KMS-11 (cell line): ENCODE results near the gene HSH2D.

Experiments
- H2AFZ ChIP-seq: fragments of 200-600 bp; sonication (generic); 2 replicates; pipeline ENCODE4 v1.6.1; 2016; ENCODE audit warnings: antibody characterized with exemption, mixed run types, low read depth
- H3K27ac ChIP-seq: fragments of 200-600 bp; sonication (generic); 2 replicates; pipeline ENCODE4 v1.6.1; 2016; ENCODE audit warnings: mild to moderate bottlenecking, mixed run types
- H3K27me3 ChIP-seq: fragments of 200-600 bp; sonication (generic); 2 replicates; pipeline ENCODE4 v1.6.1; 2017; ENCODE audit warnings: mild to moderate bottlenecking, low read depth, mixed run types, moderate library complexity; ENCODE audit not compliant: insufficient read depth
- H3K36me3 ChIP-seq: fragments of 200-600 bp; sonication (generic); 2 replicates; pipeline ENCODE4 v1.6.1; 2017; ENCODE audit warnings: mild to moderate bottlenecking, mixed run types; ENCODE audit not compliant: insufficient read depth
- H3K4me1 ChIP-seq: fragments of 200-600 bp; sonication (generic); 2 replicates; pipeline ENCODE4 v1.6.1; 2016; ENCODE audit warnings: mild to moderate bottlenecking, low read depth, mixed run types; ENCODE audit not compliant: poor library complexity, severe bottlenecking
- H3K4me2 ChIP-seq: fragments of 200-600 bp; sonication (generic); 2 replicates; pipeline ENCODE4 v1.7.0; 2016; ENCODE audit warnings: mild to moderate bottlenecking, mixed run types
- H3K4me3 ChIP-seq: fragments of 200-600 bp; sonication (generic); IDR thresholded peaks from 2 replicates; pipeline ENCODE4 v1.6.1; 2017; ENCODE audit warnings: low read depth, low read length, mixed read lengths; ENCODE audit not compliant: insufficient read depth
- H3K79me2 ChIP-seq: fragments of 200-600 bp; sonication (generic); 2 replicates; pipeline ENCODE4 v1.6.1; 2016; ENCODE audit warnings: low read depth, mixed run types; ENCODE audit not compliant: insufficient read depth
- H3K9ac ChIP-seq: fragments of 200-600 bp; sonication (generic); 2 replicates; pipeline ENCODE4 v1.6.1; 2016; ENCODE audit warnings: mild to moderate bottlenecking, mixed run types
- H4K20me1 ChIP-seq: fragments of 200-600 bp; sonication (generic); 2 replicates; pipeline ENCODE4 v1.6.1; 2016; ENCODE audit warnings: mild to moderate bottlenecking, mixed run types; ENCODE audit not compliant: insufficient read depth
- CTCF ChIP-seq: fragments of 200-600 bp; sonication (generic); conservative IDR thresholded peaks from 2 replicates; pipeline ENCODE4 v1.6.1; 2017; ENCODE audit warnings: low read depth, mild to moderate bottlenecking, antibody characterized with exemption, low read length, moderate library complexity, mixed read lengths

HSH2D gene

DNA sequence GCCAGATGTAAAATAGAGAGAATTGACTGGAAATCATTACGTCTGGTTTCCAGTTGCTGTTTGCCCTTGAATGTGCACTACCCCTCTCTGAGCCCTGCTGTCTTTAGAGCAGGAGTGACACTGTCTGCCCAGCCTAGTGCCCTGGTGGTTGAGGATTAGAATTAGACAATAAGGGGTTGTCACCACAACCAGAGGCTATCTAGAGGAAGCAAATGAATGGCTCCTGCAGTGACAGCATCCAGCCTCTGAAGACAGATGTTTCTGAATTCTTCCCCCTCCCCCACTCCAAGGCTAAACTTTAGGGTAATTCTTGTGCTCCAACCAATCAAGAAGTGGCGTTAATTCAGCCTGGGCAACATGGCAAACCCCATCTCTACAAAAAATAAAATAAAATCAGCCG, 29.8 kb upstream of the HSH2D start:
- Histone ChIP-seq H4K20me1 (no peaks in the 10 kb centered on the region), H3K36me3 (no peaks in the 10 kb centered on the region), H3K4me2 (peak overlapping the region; percentile 34; the same call in 1 of the 2 replicates), H3K9ac (no peak overlapping the region; the same call in 1 of the 2 replicates), H2AFZ (no peak overlapping the region), H3K27me3 (no peaks in the 10 kb centered on the region), H3K4me3 (no peak overlapping the region), H3K79me2 (peaks cover 59% of the 10 kb centered on the region), H3K27ac (no peak overlapping the region; the same call in 1 of the 2 replicates), H3K4me1 (peaks cover 63% of the 10 kb centered on the region)
- no peak for TF ChIP-seq CTCF

GRCh38 chr19:16115301-16116039, 28.0 kb upstream of the HSH2D start:
- Histone ChIP-seq H4K20me1 (no peaks in the 10 kb centered on the region), H3K27me3 (no peaks in the 10 kb centered on the region), H3K36me3 (no peaks in the 10 kb centered on the region; the same call in 1 of the 2 replicates), H3K9ac (no peak overlapping the region), H3K4me3 (no peak overlapping the region), H2AFZ (no peak overlapping the region), H3K27ac (no peak overlapping the region), H3K4me2 (no peak overlapping the region), H3K4me1 (peaks cover 80% of the 10 kb centered on the region), H3K79me2 (peaks cover 66% of the 10 kb centered on the region)
- no peak for TF ChIP-seq CTCF

- Histone ChIP-seq H3K79me2 (peaks cover 67% of the 10 kb centered on the region), H3K36me3 (peaks cover 4% of the 10 kb centered on the region; the same call in 1 of the 2 replicates), H2AFZ (no peak overlapping the region), H3K9ac (no peak overlapping the region), H3K27ac (no peak overlapping the region; the same call in 1 of the 2 replicates), H3K4me3 (no peak overlapping the region), H3K27me3 (no peaks in the 10 kb centered on the region), H3K4me1 (peaks cover 82% of the 10 kb centered on the region), H4K20me1 (no peaks in the 10 kb centered on the region), H3K4me2 (no peak overlapping the region)
- no peak for TF ChIP-seq CTCF
Observed at GRCh38 chr19:16116067-16116466, 27.4 kb upstream of the HSH2D start.

DNA sequence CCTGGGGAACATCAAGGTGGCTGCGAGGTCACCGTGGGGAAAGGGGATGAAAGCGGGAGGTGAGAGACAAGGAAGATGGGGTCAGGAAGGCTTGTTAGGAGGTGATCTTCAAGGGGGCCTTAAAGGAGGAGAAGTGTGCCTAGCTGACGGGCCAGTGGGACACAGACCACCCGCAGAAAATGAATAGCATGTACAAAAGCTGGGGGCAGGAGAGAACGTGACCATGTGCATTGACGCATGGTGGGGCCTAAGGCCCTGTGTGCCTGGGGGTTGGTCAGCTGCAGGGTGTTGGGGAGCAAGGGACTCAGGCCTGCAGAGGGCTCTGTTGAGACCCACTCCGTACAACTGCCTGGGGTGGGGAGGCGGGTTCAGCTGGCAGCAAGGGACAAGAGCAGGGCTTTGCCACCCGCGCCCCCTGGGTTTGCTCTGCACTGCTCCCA, 25.9 kb upstream of the HSH2D start:
- Histone ChIP-seq H3K9ac (no peak overlapping the region; the same call in 1 of the 2 replicates), H3K79me2 (peaks cover 59% of the 10 kb centered on the region), H2AFZ (no peak overlapping the region), H3K27ac (peak overlapping the region; percentile 78), H4K20me1 (no peaks in the 10 kb centered on the region), H3K36me3 (peaks cover 4% of the 10 kb centered on the region; the same call in 1 of the 2 replicates), H3K4me2 (peak overlapping the region; percentile 40; the same call in 1 of the 2 replicates), H3K4me3 (no peak overlapping the region), H3K4me1 (peaks cover 78% of the 10 kb centered on the region), H3K27me3 (no peaks in the 10 kb centered on the region)
- TF ChIP-seq CTCF, result no peak
